ENCODE data around the gene MIPEP.

GRCh38 chr13:23805122-23805521 lies 84.1 kb downstream of the MIPEP start:
- TF ChIP-seq, protein P1, sequence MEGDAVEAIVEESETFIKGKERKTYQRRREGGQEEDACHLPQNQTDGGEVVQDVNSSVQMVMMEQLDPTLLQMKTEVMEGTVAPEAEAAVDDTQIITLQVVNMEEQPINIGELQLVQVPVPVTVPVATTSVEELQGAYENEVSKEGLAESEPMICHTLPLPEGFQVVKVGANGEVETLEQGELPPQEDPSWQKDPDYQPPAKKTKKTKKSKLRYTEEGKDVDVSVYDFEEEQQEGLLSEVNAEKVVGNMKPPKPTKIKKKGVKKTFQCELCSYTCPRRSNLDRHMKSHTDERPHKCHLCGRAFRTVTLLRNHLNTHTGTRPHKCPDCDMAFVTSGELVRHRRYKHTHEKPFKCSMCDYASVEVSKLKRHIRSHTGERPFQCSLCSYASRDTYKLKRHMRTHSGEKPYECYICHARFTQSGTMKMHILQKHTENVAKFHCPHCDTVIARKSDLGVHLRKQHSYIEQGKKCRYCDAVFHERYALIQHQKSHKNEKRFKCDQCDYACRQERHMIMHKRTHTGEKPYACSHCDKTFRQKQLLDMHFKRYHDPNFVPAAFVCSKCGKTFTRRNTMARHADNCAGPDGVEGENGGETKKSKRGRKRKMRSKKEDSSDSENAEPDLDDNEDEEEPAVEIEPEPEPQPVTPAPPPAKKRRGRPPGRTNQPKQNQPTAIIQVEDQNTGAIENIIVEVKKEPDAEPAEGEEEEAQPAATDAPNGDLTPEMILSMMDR (IDR thresholded peaks at IDR 0.05): no peak
- no peak for TF ChIP-seq POLR2A (IDR thresholded peaks at IDR 0.05)
